ACC112 (cell line): ENCODE results near the gene VDAC1.
"Not testable (repeated sequence)": the region's sequence is repeated elsewhere in the genome, so short reads cannot be mapped to it uniquely, and the experiment has no call there.

Source experiments
- H2AFZ ChIP-seq: fragments of 200-600 bp; sonication (generic); one replicate; pipeline ENCODE4 v1.6.0; 2017; ENCODE audit warnings: antibody characterized with exemption, low read length; ENCODE audit not compliant: unreplicated experiment
- H3K27ac ChIP-seq: fragments of 200-600 bp; sonication (generic); 2 replicates; pipeline ENCODE4 v1.5.1; 2014; ENCODE audit warnings: low read depth, mild to moderate bottlenecking, antibody characterized with exemption, low read length, moderate library complexity
- H3K27me3 ChIP-seq: fragments of 200-600 bp; sonication (generic); 2 replicates; pipeline ENCODE4 v1.6.1; 2014; ENCODE audit warnings: mild to moderate bottlenecking, antibody characterized with exemption, low read length, moderate library complexity, mixed read lengths; ENCODE audit not compliant: insufficient read depth
- H3K36me3 ChIP-seq: fragments of 200-600 bp; sonication (generic); 2 replicates; pipeline ENCODE4 v1.6.1; 2016; ENCODE audit warnings: mild to moderate bottlenecking, antibody characterized with exemption, low read length, moderate library complexity, mixed read lengths; ENCODE audit not compliant: insufficient read depth
- H3K4me1 ChIP-seq: fragments of 200-600 bp; sonication (generic); one replicate; pipeline ENCODE4 v1.6.1; 2016; ENCODE audit warnings: low read length, mixed read lengths; ENCODE audit not compliant: insufficient read depth, unreplicated experiment, control insufficient read depth
- H3K4me3 ChIP-seq: fragments of 200-600 bp; sonication (generic); 2 replicates; pipeline ENCODE4 v1.5.1; 2014; ENCODE audit warnings: mild to moderate bottlenecking, low read depth, low read length
- H3K79me2 ChIP-seq: fragments of 200-600 bp; sonication (generic); one replicate; pipeline ENCODE4 v1.6.0; 2016; ENCODE audit warnings: low read length; ENCODE audit not compliant: control insufficient read depth, unreplicated experiment, insufficient read depth

Gene VDAC1

GRCh38 chr5:133939668-133940067, 65.1 kb downstream of the VDAC1 start:
- H2AFZ ChIP-seq = no peak overlapping the region
- H3K4me1 ChIP-seq = no peaks in the 10 kb centered on the region
- no peaks in the 10 kb centered on the region for H3K27me3 ChIP-seq

GRCh38 chr5:133938929-133939328, 65.8 kb downstream of the VDAC1 start:
- no peak overlapping the region for H2AFZ ChIP-seq
- no peak overlapping the region for H3K4me3 ChIP-seq
- H3K27ac ChIP-seq = no peak overlapping the region
- H3K79me2 ChIP-seq = no peaks in the 10 kb centered on the region
- no peaks in the 10 kb centered on the region for H3K4me1 ChIP-seq
- no peaks in the 10 kb centered on the region for H3K36me3 ChIP-seq
- H3K27me3 ChIP-seq = no peaks in the 10 kb centered on the region

More at GRCh38 chr5:133939668-133940067, 65.1 kb downstream of the VDAC1 start:
- H3K36me3 ChIP-seq = no peaks in the 10 kb centered on the region
- no peak overlapping the region for H3K4me3 ChIP-seq
- no peak overlapping the region for H3K27ac ChIP-seq
- no peaks in the 10 kb centered on the region for H3K79me2 ChIP-seq

- Histone ChIP-seq H3K79me2 (no peaks in the 10 kb centered on the region), H3K4me1 (no peaks in the 10 kb centered on the region), H3K36me3 (no peaks in the 10 kb centered on the region), H3K27me3 (no peaks in the 10 kb centered on the region), H3K27ac (no peak overlapping the region), H3K4me3 (no peak overlapping the region), H2AFZ (no peak overlapping the region)
These were observed 66.5 kb downstream of the VDAC1 start for GRCh38 chr5:133938039-133938821.

GRCh38 chr5:133937628-133938027, 67.1 kb downstream of the VDAC1 start:
- not testable (repeated sequence) for H2AFZ ChIP-seq, H3K36me3 ChIP-seq, H3K4me3 ChIP-seq, H3K79me2 ChIP-seq, H3K27ac ChIP-seq, H3K27me3 ChIP-seq, H3K4me1 ChIP-seq

GRCh38 chr5:133936651-133937015, 68.1 kb downstream of the VDAC1 start:
- Histone ChIP-seq H3K79me2 (no peaks in the 10 kb centered on the region), H3K36me3 (no peaks in the 10 kb centered on the region), H3K4me1 (no peaks in the 10 kb centered on the region), H3K4me3 (no peak overlapping the region), H3K27ac (no peak overlapping the region), H3K27me3 (no peaks in the 10 kb centered on the region), H2AFZ (no peak overlapping the region)

- H3K27ac ChIP-seq, H3K27me3 ChIP-seq, H3K4me1 ChIP-seq, H2AFZ ChIP-seq, H3K36me3 ChIP-seq, H3K4me3 ChIP-seq, H3K79me2 ChIP-seq: not testable (repeated sequence)
These were observed 68.7 kb downstream of the VDAC1 start for GRCh38 chr5:133935991-133936650.

GRCh38 chr5:133935667-133935940, 69.2 kb downstream of the VDAC1 start:
- Histone ChIP-seq H3K79me2 (no peaks in the 10 kb centered on the region), H3K4me3 (no peak overlapping the region), H3K27me3 (no peaks in the 10 kb centered on the region), H2AFZ (no peak overlapping the region), H3K27ac (no peak overlapping the region), H3K4me1 (peaks cover under 1% of the 10 kb centered on the region), H3K36me3 (no peaks in the 10 kb centered on the region)

GRCh38 chr5:133934822-133935666, 69.7 kb downstream of the VDAC1 start:
- H3K4me3 ChIP-seq = no peak overlapping the region
- H3K4me1 ChIP-seq = peaks cover 6% of the 10 kb centered on the region
- H2AFZ ChIP-seq = no peak overlapping the region
- no peaks in the 10 kb centered on the region for H3K36me3 ChIP-seq
- no peaks in the 10 kb centered on the region for H3K79me2 ChIP-seq
- H3K27me3 ChIP-seq = no peaks in the 10 kb centered on the region
- H3K27ac ChIP-seq = no peak overlapping the region

- Histone ChIP-seq H2AFZ (no peak overlapping the region), H3K79me2 (no peaks in the 10 kb centered on the region), H3K27me3 (no peaks in the 10 kb centered on the region), H3K27ac (no peak overlapping the region), H3K36me3 (no peaks in the 10 kb centered on the region), H3K4me1 (peaks cover 13% of the 10 kb centered on the region), H3K4me3 (no peak overlapping the region)
These were observed 70.5 kb downstream of the VDAC1 start for GRCh38 chr5:133934311-133934710.

GRCh38 chr5:133933670-133934295, 71.0 kb downstream of the VDAC1 start:
- Histone ChIP-seq H3K4me1 (peaks cover 13% of the 10 kb centered on the region), H3K27me3 (no peaks in the 10 kb centered on the region), H3K36me3 (no peaks in the 10 kb centered on the region), H2AFZ (no peak overlapping the region), H3K79me2 (no peaks in the 10 kb centered on the region), H3K4me3 (no peak overlapping the region), H3K27ac (no peak overlapping the region)
